GM11168 (cell line): ENCODE results near the gene CLDN25.

Source experiments
- in situ Hi-C: fragments of 300-500 bp; cut with MboI; formaldehyde crosslinking; loops from one replicate; pipeline ENCODE4 v1.12.0; 2022; ENCODE audit warnings: low sequenced_read_pairs; ENCODE audit not compliant: unreplicated experiment

The CLDN25 gene

DNA sequence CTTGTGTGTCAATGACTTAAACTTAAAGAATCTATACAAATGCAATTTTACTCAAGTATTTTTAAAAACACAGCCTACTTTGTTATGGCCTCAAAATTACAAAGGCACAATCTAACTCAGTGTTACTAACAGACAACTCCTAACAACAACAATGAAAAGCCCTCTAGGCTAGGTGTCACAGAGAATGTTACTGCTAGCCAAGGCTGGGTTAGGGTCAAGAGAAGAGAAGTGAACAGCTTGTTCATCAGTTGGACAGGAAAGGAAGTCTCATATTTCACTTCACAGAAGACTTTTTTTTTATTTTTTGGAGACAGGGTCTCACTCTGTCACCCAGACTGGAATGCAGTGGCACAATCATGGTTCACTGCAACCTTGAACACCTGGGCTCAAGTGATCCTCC, 26.0 kb downstream of the CLDN25 start:
- in situ Hi-C loops, result no loop called here

DNA sequence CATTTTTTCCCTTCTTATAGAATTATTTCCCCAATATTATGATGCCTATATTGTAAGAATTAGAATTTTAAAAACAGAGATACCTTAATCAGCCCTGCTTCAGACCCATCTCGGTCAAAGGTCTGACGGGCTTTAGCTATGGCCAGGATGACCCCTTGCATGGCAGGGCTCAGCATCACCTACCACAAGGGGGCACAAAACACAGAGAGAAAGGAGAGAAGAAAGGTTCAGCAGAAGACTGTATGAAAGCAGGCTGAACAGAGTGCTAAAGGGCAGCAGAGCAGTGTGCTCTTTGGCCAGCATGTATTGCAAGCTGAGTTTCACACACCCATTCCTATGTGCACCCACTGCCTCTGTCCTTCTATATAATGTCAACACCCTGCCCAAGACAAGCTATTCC, 26.8 kb downstream of the CLDN25 start:
- in situ Hi-C loops, result no loop called here

DNA sequence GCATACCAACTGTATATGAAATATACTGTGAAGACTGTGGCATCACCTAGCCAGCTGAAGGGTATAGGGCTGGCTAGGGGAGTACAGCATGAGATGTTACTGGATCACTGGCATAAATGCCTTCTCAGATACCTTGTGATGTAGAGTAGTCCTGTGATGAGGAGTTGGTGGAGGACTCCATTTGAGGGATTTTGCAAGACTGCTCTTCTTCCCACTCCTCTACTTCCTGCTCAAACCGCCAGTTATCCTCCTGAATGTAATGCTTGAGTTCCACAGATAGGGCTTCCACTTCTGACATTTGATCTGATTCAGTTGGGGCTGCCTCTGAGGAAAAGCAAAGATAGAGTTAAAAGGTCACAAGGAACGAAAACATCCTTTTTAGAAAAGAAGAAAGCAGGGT, 29.3 kb downstream of the CLDN25 start:
- in situ Hi-C loops, result no loop called here

DNA sequence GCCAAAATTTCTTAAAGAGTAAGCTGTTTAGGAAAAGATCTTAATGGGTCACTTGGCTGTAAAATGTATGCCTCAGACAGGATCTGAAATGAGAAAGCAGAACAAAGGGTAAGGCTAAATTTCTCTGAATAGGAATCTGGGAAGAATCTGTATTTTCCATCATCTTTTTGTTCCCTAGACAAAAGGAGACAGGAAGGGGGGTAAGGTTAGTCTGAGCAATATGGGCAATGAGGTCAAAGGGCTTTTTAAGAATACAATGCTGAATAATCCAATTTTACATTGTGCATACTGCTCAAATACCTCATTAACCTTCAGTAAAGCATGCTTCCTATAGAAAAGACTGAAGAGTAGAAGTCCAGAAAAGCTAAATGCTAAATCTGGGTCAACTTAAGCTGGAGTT, 34.6 kb downstream of the CLDN25 start:
- in situ Hi-C loops, result no loop called here

- in situ Hi-C loops, result no loop called here
Measured at GRCh38 chr11:113817162-113817561, 37.6 kb downstream of the CLDN25 start.

DNA sequence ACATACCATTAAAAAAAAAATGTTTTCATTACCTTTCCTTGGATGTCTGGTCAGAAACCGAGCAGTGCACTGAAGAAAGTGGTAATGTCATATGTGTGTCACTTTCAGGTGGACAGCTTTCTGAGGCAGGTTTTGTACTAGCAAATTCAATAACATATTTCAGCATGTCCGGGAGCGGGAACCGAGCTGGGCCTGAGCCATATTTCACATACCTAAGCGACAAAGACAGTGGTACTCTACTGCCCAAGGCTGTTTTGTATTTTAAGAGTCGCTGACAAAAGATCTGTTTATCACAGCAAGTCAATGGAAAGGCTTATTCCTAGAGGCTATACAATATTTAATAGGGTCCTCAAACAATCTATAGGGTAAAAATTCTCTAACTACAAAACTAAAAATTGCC, 38.0 kb downstream of the CLDN25 start:
- in situ Hi-C loops, result no loop called here

GRCh38 chr11:113818426-113818825, 38.8 kb downstream of the CLDN25 start:
- in situ Hi-C loops, result no loop called here

DNA sequence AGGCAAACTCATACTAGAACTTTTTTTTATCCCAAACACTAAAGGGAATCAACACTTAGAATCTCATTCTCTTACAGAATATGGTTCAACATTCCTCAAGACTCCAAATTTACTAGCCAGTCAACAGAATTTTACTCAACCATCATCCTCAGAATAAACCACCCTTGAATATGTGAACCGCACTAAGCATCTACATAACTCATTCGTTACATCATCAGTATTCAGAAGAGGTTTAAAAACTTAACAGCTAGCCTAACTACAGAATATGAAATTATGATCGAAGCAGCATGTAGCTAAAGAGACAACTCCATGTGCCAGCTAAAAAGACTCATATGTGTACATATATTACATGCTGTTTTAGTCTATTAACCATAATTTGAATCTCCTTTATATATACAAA, 47.9 kb downstream of the CLDN25 start:
- in situ Hi-C loops, result no loop called here

DNA sequence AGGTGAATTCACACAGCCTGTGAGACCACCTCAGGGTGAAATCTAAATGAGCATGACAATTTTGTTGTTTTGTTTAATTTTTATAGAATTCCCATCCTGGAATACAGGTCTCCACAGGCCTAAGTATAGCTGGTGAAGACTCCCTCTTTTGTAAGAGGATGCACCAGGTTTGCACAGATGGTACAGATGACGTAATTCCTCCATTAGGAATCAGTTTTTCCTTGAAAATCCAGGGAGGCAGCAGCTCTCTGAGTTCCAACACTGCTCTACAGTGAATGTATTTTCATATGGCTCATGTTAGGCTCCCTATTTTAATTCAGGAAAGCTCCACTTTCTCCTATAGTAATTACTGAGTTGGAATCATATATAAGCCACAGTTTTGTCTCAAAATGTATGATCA, 48.6 kb downstream of the CLDN25 start:
- in situ Hi-C loops, result no loop called here

DNA sequence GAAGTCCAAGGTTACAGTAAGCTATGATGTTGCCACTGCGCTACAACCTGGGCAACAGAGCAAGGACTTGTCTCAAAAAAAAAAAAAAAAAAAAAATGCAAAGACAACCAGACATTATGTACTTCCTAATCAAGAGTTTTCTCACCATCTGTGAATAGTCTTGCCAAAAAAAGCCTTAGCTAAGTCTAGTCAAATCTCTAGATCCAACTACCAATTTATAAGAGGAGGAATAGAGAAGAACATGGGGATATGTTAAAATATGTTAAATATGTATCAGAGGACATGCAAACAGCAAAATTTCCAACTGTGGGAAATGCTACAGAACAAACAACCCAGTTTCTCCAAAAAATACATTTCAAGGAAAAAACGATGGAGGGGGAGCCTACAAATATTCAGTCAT, 50.2 kb downstream of the CLDN25 start:
- in situ Hi-C loops, result no loop called here
